ENCODE results near the gene TCP1. TPM values are rescaled to one million over a fixed set of nuclear protein-coding genes. Genes with fewer than 3 reads are reported as not detected.
A peak's percentile ranks its signal among the peaks of the same experiment; 100 is the strongest.

Gene TCP1
- total and polyA plus RNA-seq, 2 of the 13 experiments (the other 11 are each of a cell fraction or from before 2014, with no cell fraction given): 116 to 553 TPM

DNA sequence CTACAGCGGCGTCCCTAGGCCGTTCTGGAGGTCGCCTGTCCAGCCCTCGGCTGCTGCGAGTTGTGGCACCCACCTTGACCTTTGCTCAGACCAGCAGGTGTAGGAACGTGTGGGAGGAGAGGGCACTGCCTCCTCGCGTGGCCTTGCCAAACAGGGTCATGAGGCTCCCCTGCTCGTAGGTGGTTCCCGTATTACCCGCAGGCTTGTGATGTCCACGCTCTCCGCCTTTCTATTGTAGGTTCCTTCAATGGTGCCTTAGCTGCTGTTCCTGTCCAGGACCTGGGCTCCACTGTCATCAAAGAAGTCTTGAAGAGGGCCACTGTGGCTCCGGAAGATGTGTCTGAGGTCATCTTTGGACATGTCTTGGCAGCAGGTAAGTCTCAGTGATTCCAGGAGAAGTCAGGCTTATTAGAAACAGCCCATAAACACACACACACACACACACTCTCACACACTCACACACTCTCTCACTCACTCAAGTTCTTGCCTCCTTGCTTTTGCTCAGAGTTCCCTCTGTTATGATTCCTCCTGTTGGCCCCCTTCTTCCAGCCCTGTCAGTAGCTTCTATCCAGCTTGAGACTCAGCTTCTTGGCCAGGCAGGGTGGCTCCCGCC, 26.6 kb downstream of the TCP1 start (continued):
- TF ChIP-seq, protein P1, sequence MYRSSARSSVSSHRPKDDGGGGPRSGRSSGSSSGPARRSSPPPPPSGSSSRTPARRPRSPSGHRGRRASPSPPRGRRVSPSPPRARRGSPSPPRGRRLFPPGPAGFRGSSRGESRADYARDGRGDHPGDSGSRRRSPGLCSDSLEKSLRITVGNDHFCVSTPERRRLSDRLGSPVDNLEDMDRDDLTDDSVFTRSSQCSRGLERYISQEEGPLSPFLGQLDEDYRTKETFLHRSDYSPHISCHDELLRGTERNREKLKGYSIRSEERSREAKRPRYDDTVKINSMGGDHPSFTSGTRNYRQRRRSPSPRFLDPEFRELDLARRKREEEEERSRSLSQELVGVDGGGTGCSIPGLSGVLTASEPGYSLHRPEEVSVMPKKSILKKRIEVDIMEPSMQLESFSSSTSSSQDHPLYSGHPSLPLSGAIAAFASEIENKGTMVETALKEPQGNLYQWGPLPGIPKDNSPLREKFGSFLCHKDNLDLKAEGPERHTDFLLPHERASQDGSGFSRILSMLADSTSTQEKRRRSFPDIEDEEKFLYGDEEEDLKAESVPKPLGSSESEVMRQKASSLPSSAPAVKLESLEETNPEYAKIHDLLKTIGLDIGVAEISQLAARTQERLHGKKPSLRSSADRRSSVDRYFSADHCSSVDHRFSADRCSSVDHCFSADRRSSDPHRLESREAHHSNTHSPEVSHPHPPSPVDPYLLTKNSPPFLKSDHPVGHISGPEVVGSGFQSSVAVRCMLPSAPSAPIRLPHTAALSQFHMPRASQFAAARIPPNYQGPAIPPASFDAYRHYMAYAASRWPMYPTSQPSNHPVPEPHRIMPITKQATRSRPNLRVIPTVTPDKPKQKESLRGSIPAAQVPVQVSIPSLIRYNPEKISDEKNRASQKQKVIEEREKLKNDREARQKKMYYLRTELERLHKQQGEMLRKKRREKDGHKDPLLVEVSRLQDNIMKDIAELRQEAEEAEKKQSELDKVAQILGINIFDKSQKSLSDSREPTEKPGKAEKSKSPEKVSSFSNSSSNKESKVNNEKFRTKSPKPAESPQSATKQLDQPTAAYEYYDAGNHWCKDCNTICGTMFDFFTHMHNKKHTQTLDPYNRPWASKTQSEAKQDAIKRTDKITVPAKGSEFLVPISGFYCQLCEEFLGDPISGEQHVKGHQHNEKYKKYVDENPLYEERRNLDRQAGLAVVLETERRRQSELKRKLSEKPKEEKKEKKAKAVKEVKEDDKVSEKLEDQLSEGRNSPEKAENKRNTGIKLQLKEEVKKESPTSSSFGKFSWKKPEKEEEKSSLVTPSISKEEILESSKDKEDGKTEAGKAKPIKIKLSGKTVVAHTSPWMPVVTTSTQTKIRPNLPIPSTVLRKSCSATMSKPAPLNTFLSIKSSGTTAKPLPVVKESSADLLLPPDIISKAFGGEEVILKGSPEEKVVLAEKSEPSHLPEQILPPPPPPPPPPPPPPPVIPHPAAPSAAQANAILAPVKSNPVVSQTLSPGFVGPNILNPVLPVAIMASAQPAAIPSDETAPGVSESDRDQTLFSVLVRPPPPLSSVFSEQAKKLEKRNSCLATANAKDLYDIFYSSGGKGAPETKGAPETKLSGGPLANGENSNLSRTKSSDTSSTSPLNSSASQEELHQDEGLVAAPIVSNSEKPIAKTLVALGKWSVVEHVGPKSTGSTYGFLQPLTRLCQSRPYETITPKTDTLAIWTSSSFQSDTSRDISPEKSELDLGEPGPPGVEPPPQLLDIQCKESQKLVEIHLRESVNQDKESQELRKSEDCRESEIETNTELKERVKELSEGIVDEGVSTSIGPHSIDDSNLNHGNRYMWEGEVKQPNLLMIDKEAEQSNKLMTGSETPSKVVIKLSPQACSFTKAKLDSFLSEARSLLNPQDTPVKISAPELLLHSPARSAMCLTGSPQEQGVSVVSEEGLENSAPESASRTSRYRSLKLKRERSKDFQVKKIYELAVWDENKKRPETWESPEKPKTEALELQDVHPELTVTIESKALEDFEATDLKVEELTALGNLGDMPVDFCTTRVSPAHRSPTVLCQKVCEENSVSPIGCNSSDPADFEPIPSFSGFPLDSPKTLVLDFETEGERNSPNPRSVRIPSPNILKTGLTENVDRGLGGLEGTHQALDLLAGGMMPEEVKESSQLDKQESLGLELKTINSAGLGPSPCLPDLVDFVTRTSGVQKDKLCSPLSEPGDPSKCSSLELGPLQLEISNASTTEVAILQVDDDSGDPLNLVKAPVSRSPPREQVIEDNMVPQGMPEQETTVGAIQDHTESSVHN (CRISPR knock-in tag; IDR thresholded peaks at IDR 0.05): peak; percentile 42; the same call in 1 of the 2 replicates
- TF ChIP-seq ZNF225 (CRISPR knock-in tag; IDR thresholded peaks at IDR 0.05) (no peak; the same call in 1 of the 2 replicates), RELA (CRISPR knock-in tag; IDR thresholded peaks at IDR 0.05) (no peak), GTF2F1 (IDR thresholded peaks at IDR 0.05; ENCODE audit: low read length) (0 out of 2 replicates have a peak, but pooled peaks have one; percentile 36), HOXA5 (CRISPR knock-in tag; IDR thresholded peaks at IDR 0.05) (peak; percentile 20), NFIB (CRISPR knock-in tag; IDR thresholded peaks at IDR 0.05; ENCODE audit: borderline replicate concordance) (no peak), ARNTL (CRISPR knock-in tag; IDR thresholded peaks at IDR 0.05) (peak; percentile 93), NFKB2 (CRISPR knock-in tag; IDR thresholded peaks at IDR 0.05; ENCODE audit: borderline replicate concordance) (peak; percentile 15; the same call in 1 of the 2 replicates), ATF7 (IDR thresholded peaks at IDR 0.05) (no peak), ATF7 (CRISPR knock-in tag; IDR thresholded peaks at IDR 0.05) (0 out of 2 replicates have a peak, but pooled peaks have one; percentile 54), PITX1 (CRISPR knock-in tag; IDR thresholded peaks at IDR 0.05) (peak; percentile 55; the same call in 1 of the 2 replicates)
- TF ChIP-seq, protein P2, sequence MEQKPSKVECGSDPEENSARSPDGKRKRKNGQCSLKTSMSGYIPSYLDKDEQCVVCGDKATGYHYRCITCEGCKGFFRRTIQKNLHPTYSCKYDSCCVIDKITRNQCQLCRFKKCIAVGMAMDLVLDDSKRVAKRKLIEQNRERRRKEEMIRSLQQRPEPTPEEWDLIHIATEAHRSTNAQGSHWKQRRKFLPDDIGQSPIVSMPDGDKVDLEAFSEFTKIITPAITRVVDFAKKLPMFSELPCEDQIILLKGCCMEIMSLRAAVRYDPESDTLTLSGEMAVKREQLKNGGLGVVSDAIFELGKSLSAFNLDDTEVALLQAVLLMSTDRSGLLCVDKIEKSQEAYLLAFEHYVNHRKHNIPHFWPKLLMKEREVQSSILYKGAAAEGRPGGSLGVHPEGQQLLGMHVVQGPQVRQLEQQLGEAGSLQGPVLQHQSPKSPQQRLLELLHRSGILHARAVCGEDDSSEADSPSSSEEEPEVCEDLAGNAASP (CRISPR knock-in tag; IDR thresholded peaks at IDR 0.05; ENCODE audit: borderline replicate concordance): peak; percentile 70; the same call in 1 of the 2 replicates
- TF ChIP-seq, protein P3, sequence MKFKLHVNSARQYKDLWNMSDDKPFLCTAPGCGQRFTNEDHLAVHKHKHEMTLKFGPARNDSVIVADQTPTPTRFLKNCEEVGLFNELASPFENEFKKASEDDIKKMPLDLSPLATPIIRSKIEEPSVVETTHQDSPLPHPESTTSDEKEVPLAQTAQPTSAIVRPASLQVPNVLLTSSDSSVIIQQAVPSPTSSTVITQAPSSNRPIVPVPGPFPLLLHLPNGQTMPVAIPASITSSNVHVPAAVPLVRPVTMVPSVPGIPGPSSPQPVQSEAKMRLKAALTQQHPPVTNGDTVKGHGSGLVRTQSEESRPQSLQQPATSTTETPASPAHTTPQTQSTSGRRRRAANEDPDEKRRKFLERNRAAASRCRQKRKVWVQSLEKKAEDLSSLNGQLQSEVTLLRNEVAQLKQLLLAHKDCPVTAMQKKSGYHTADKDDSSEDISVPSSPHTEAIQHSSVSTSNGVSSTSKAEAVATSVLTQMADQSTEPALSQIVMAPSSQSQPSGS (CRISPR knock-in tag; IDR thresholded peaks at IDR 0.05): peak; percentile 40; the same call in 1 of the 2 replicates
- TF ChIP-seq, protein P4, sequence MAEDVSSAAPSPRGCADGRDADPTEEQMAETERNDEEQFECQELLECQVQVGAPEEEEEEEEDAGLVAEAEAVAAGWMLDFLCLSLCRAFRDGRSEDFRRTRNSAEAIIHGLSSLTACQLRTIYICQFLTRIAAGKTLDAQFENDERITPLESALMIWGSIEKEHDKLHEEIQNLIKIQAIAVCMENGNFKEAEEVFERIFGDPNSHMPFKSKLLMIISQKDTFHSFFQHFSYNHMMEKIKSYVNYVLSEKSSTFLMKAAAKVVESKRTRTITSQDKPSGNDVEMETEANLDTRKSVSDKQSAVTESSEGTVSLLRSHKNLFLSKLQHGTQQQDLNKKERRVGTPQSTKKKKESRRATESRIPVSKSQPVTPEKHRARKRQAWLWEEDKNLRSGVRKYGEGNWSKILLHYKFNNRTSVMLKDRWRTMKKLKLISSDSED (CRISPR knock-in tag; IDR thresholded peaks at IDR 0.05): 0 out of 2 replicates have a peak, but pooled peaks have one; percentile 27
- TF ChIP-seq, protein P5, sequence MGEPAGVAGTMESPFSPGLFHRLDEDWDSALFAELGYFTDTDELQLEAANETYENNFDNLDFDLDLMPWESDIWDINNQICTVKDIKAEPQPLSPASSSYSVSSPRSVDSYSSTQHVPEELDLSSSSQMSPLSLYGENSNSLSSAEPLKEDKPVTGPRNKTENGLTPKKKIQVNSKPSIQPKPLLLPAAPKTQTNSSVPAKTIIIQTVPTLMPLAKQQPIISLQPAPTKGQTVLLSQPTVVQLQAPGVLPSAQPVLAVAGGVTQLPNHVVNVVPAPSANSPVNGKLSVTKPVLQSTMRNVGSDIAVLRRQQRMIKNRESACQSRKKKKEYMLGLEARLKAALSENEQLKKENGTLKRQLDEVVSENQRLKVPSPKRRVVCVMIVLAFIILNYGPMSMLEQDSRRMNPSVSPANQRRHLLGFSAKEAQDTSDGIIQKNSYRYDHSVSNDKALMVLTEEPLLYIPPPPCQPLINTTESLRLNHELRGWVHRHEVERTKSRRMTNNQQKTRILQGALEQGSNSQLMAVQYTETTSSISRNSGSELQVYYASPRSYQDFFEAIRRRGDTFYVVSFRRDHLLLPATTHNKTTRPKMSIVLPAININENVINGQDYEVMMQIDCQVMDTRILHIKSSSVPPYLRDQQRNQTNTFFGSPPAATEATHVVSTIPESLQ (CRISPR knock-in tag; conservative IDR thresholded peaks at IDR 0.05): no peak

All from HepG2 (cell line).